SK-N-SH (cell line): ENCODE measurements around the gene BLID. TPM values are rescaled to one million over a fixed set of nuclear protein-coding genes. Genes with fewer than 3 reads are reported as not detected.
A peak's percentile ranks its signal among the peaks of the same experiment; 100 is the strongest.

Source experiments
- CTCF ChIA-PET: fragments of 300-600, 350-600 bp; formaldehyde crosslinking; extraction: SDS; loops from one replicate; lab custom pipeline; 2021; lab: Yijun Ruan, JAX
- POLR2A ChIA-PET: fragments of 350-600 bp; sonication (Branson Sonifier 250); formaldehyde crosslinking; extraction: SDS; loops from one replicate; lab custom pipeline; 2020; ENCODE audit warnings: antibody characterized with exemption, inconsistent platforms; lab: Yijun Ruan, JAX
- DNase-seq: peaks from one replicate; pipeline ENCODE4 v3.0.0; 2012
- H2AFZ ChIP-seq: fragments of 200-600 bp; sonication (generic); 2 replicates; pipeline ENCODE4 v1.8.1; 2016; ENCODE audit warnings: antibody characterized with exemption, mild to moderate bottlenecking, low read depth
- H3F3A ChIP-seq: fragments of 200-600 bp; sonication (generic); replicated peaks from 2 replicates; pipeline ENCODE3; 2016; ENCODE audit warnings: antibody characterized with exemption, mild to moderate bottlenecking; ENCODE audit not compliant: insufficient read depth
- H3K27ac ChIP-seq, 2 experiments: fragments of 200-500 bp in 1 of 2; fragments of 200-600 bp in 1 of 2; sonication (Bioruptor generic) in 1 of 2; sonication (generic), shearing (Covaris generic) in 1 of 2; 2 replicates each; pipeline versions ENCODE4 v1.5.1 to v1.6.1; 2014 to 2016; ENCODE audit warnings: low read depth in 2 of 2, inconsistent platforms in 1 of 2, low read length in 1 of 2, mild to moderate bottlenecking in 1 of 2, mixed read lengths in 1 of 2
- H3K27me3 ChIP-seq: fragments of 200-600 bp; sonication (generic), shearing (Covaris generic); 2 replicates; pipeline ENCODE4 v1.6.1; 2016; ENCODE audit warnings: mixed run types; ENCODE audit not compliant: insufficient read depth
- H3K36me3 ChIP-seq, 2 experiments: fragments of 200-500 bp in 1 of 2; fragments of 200-600 bp in 1 of 2; sonication (Bioruptor generic) in 1 of 2; sonication (generic) in 1 of 2; replicated peaks in 1 of 2; 2 replicates each; pipeline versions ENCODE3 to v1.5.1; 2014 to 2016; ENCODE audit warnings: low read length in 1 of 2, mild to moderate bottlenecking in 1 of 2; ENCODE audit not compliant: insufficient read depth in 2 of 2, control insufficient read depth in 1 of 2
- H3K4me1 ChIP-seq, 2 experiments: fragments of 200-500 bp in 1 of 2; fragments of 200-600 bp in 1 of 2; sonication (Bioruptor generic) in 1 of 2; sonication (generic), shearing (Covaris generic) in 1 of 2; 2 replicates each; pipeline versions ENCODE4 v1.5.1 to v1.6.1; 2014 to 2016; ENCODE audit warnings: low read depth in 1 of 2, low read length in 1 of 2, mixed run types in 1 of 2; ENCODE audit not compliant: insufficient read depth in 2 of 2, control insufficient read depth in 1 of 2
- H3K4me2 ChIP-seq: fragments of 200-600 bp; sonication (generic), shearing (Covaris generic); 2 replicates; pipeline ENCODE4 v1.6.1; 2017; ENCODE audit warnings: mixed run types
- H3K4me3 ChIP-seq, 2 experiments: fragments of 200-500 bp in 1 of 2; fragments of 200-600 bp in 1 of 2; sonication (Bioruptor generic) in 1 of 2; sonication (generic), shearing (Covaris generic) in 1 of 2; 2 replicates each; pipeline versions ENCODE4 v1.5.1 to v1.8.1; 2014 to 2016; ENCODE audit warnings: low read depth in 2 of 2, inconsistent platforms in 1 of 2, low read length in 1 of 2, mild to moderate bottlenecking in 1 of 2, mixed read lengths in 1 of 2, moderate library complexity in 1 of 2
- H3K79me2 ChIP-seq: fragments of 200-600 bp; sonication (generic); 2 replicates; pipeline ENCODE4 v1.8.1; 2017; ENCODE audit warnings: mild to moderate bottlenecking; ENCODE audit not compliant: insufficient read depth
- H3K9ac ChIP-seq: fragments of 200-600 bp; sonication (generic); 2 replicates; pipeline ENCODE4 v1.6.1; 2017; ENCODE audit warnings: mixed run types
- H3K9me2 ChIP-seq: fragments of 200-600 bp; sonication (generic); 2 replicates; pipeline ENCODE4 v1.6.1; 2017; ENCODE audit warnings: mixed run types
- H3K9me3 ChIP-seq: fragments of 200-600 bp; sonication (generic); 2 replicates; pipeline ENCODE4 v1.6.1; 2017; ENCODE audit warnings: mixed run types, mild to moderate bottlenecking, moderate library complexity
- H4K20me1 ChIP-seq: fragments of 200-600 bp; sonication (generic); 2 replicates; pipeline ENCODE4 v1.6.1; 2017; ENCODE audit warnings: mild to moderate bottlenecking, mixed run types; ENCODE audit not compliant: insufficient read depth
- EP300 ChIP-seq, 2 experiments: IDR thresholded peaks; 2 replicates each; pipeline versions ENCODE4 v1.4.0 to v1.6.1; 2012; ENCODE audit warnings: borderline replicate concordance in 1 of 2, low read depth in 1 of 2, low read length in 1 of 2
- JUND ChIP-seq: IDR thresholded peaks from 2 replicates; pipeline ENCODE4 v1.4.0; 2012
- MXI1 ChIP-seq: IDR thresholded peaks from 2 replicates; pipeline ENCODE4 v1.6.1; 2012; ENCODE audit warnings: mild to moderate bottlenecking, low read depth, low read length, improper control_type of control experiment
- NRF1 ChIP-seq: IDR thresholded peaks from 2 replicates; pipeline ENCODE4 v1.6.1; 2012; ENCODE audit warnings: low read depth, mild to moderate bottlenecking, low read length
- POLR2AphosphoS5 ChIP-seq: IDR thresholded peaks from 2 replicates; pipeline ENCODE4 v1.6.1; 2012; ENCODE audit warnings: low read depth, low read length
- SIN3A ChIP-seq: IDR thresholded peaks from 2 replicates; pipeline ENCODE4 v1.6.1; 2012; ENCODE audit warnings: low read depth, mild to moderate bottlenecking, low read length, moderate library complexity, borderline replicate concordance
- TAF1 ChIP-seq: IDR thresholded peaks from 2 replicates; pipeline ENCODE4 v1.6.1; 2012; ENCODE audit warnings: low read depth, mild to moderate bottlenecking, low read length, moderate library complexity, borderline replicate concordance
- YY1 ChIP-seq: IDR thresholded peaks from 2 replicates; pipeline ENCODE4 v1.4.0; 2012; ENCODE audit warnings: low read depth, mild to moderate bottlenecking
- WGBS: methylation state at CpG from one replicate; pipeline ENCODE4 v1.1.6; 2017; ENCODE audit warnings: low lambda C conversion rate; 5-methylcytosine and 5-hydroxymethylcytosine counted together
- polyA plus RNA-seq, 3 experiments: library from polyadenylated mRNA; depleted of rRNA; stranded (reverse); fragments of >200 nt; gene quantifications; 2 replicates each; pipeline ENCODE4 v1.2.3, GENCODE V29; 2012
- TF ChIP-seq, protein P1 (sequence below): IDR thresholded peaks from 2 replicates; pipeline ENCODE4 v1.6.1; 2012; ENCODE audit warnings: mild to moderate bottlenecking, low read depth, low read length, moderate library complexity
- TF ChIP-seq, protein P2 (sequence below): fragments of 150-350 bp; IDR thresholded peaks from 2 replicates; pipeline ENCODE4 v1.6.1; 2016; ENCODE audit warnings: mild to moderate bottlenecking, low read depth, low read length

The BLID gene
- polyA plus RNA-seq, 1 of the 3 experiments (the other 2 are of a cell fraction): not detected

DNA sequence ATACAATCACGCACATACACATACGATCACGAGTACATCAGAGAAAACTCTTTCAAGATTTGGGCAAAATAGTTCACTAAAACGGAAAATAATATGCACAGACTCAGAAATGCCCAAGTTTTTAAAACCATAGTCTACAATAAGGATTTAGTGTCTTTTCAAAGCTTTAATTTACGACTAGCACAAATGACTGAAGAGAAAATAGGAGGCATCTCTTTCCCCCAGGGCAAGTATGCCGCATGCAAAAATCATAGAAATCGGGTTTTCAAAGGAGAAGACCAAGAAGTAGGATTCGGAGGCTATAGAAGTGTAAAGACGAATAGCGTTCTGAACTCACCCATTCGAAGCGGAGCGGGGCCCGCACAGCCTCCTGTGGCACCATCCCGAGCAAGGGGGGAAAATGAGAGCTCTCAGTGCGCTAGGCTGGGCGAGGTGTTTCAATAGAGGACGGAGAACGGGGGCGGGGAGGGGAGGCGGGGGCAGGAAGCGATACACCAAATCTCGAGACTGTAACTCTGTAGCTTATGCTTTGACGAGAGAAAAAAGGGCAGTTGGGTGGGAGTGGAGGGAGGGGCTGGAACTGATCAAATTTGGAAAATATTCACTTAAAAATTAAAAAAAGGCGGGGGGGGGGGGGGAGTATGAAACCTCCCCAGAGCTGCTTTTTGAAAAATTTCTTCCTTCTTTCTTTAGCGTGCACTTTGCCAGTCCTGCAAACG lies 15.8 kb downstream of the BLID start:
- H3K36me3 ChIP-seq: peaks cover 4 to 56% of the 10 kb centered on the region in 2 experiments
- H3K79me2 ChIP-seq: peaks cover 99% of the 10 kb centered on the region
- no peaks in the 10 kb centered on the region for H3K9me2 ChIP-seq
- H2AFZ ChIP-seq: no peak overlapping the region
- H3K9ac ChIP-seq: peak overlapping the region; percentile 92
- H4K20me1 ChIP-seq: peaks cover 35% of the 10 kb centered on the region
- H3K9me3 ChIP-seq: no peaks in the 10 kb centered on the region
- ChIA-PET POLR2A (interaction anchor here (0.8 to 2.6 kb wide), 4 partner anchors 115 to 427 kb away, joined by 3 to 8 read pairs (median 6); no protein-coding TSS in a partner anchor), CTCF (interaction anchor here (0.6 to 9.1 kb wide), 26 partner anchors 8 to 671 kb away, joined by 3 to 134 read pairs (median 5); partner anchors contain the start of gene BLID)
- H3K4me3 ChIP-seq: peak overlapping the region; percentile 77 to 80
- H3K4me2 ChIP-seq: peak overlapping the region; percentile 89
- TF ChIP-seq TAF1 (peak; percentile 83), MXI1 (no peak), JUND (0 out of 2 replicates have a peak, but pooled peaks have one; percentile 3), YY1 (no peak), NRF1 (no peak), EP300 (IDR thresholded peaks at IDR 0.05; ENCODE audit: borderline replicate concordance in 1 of 2, low read depth in 1 of 2, low read length in 1 of 2) (0 out of 4 replicates have a peak, but pooled peaks of 1 of the 2 experiments have one; percentile 7), POLR2AphosphoS5 (peak; percentile 82; the same call in 1 of the 2 replicates)
- TF ChIP-seq, protein P1, sequence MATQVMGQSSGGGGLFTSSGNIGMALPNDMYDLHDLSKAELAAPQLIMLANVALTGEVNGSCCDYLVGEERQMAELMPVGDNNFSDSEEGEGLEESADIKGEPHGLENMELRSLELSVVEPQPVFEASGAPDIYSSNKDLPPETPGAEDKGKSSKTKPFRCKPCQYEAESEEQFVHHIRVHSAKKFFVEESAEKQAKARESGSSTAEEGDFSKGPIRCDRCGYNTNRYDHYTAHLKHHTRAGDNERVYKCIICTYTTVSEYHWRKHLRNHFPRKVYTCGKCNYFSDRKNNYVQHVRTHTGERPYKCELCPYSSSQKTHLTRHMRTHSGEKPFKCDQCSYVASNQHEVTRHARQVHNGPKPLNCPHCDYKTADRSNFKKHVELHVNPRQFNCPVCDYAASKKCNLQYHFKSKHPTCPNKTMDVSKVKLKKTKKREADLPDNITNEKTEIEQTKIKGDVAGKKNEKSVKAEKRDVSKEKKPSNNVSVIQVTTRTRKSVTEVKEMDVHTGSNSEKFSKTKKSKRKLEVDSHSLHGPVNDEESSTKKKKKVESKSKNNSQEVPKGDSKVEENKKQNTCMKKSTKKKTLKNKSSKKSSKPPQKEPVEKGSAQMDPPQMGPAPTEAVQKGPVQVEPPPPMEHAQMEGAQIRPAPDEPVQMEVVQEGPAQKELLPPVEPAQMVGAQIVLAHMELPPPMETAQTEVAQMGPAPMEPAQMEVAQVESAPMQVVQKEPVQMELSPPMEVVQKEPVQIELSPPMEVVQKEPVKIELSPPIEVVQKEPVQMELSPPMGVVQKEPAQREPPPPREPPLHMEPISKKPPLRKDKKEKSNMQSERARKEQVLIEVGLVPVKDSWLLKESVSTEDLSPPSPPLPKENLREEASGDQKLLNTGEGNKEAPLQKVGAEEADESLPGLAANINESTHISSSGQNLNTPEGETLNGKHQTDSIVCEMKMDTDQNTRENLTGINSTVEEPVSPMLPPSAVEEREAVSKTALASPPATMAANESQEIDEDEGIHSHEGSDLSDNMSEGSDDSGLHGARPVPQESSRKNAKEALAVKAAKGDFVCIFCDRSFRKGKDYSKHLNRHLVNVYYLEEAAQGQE: 0 out of 2 replicates have a peak, but pooled peaks have one; percentile 34
- peaks cover 7 to 27% of the 10 kb centered on the region in 2 experiments for H3K4me1 ChIP-seq
- WGBS: 17% methylated on average over 27 of the region's 27 CpGs
- H3K27me3 ChIP-seq: no peaks in the 10 kb centered on the region
- H3F3A ChIP-seq: peaks cover 97% of the 10 kb centered on the region
- DNase-seq: peak; percentile 36
- H3K27ac ChIP-seq: peak overlapping the region; percentile 94 to 98

DNA sequence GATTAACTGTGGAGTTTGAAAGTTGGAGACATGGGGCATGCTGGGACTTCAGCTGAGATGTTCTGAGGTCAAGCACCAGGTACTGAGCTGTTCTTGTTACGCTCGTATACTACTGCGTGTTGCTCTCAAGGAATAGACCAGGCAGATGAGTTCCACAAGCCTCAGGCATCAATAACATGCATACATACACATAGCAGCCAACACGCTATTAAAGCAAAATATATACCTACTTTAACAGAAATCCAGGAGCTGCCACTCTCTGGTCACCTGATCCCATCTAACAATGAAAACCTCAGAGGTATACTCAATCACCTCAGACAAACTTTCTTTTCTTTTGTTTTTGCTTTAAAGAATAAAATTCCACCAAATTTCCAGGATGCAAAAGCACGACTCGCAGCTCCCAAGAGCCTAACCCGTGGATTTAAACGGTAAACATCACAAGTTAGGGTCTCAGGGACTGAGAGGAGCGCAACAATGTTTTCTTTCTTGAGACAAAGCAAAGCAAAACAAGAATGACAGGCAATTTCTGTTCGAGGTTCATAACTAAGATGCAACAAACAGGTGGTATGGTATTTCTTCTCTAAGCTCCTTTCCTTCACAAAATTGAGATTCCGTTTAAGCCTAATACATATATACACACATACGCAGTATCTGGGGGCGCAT lies 16.5 kb downstream of the BLID start:
- Histone ChIP-seq H3K27me3 (no peaks in the 10 kb centered on the region), H3K9me3 (no peaks in the 10 kb centered on the region), H3K79me2 (peaks cover 99% of the 10 kb centered on the region), H3K4me2 (peak overlapping the region; percentile 89), H2AFZ (no peak overlapping the region), H3F3A (peaks cover 97% of the 10 kb centered on the region), H3K4me3 (peak overlapping the region; percentile 77 to 80)
- DNase-seq: no peak
- TF ChIP-seq SIN3A: 0 out of 2 replicates have a peak, but pooled peaks have one; percentile 58
- TF ChIP-seq TAF1: peak; percentile 42; the same call in 1 of the 2 replicates
- TF ChIP-seq POLR2AphosphoS5: peak; percentile 44
- TF ChIP-seq, protein P2, sequence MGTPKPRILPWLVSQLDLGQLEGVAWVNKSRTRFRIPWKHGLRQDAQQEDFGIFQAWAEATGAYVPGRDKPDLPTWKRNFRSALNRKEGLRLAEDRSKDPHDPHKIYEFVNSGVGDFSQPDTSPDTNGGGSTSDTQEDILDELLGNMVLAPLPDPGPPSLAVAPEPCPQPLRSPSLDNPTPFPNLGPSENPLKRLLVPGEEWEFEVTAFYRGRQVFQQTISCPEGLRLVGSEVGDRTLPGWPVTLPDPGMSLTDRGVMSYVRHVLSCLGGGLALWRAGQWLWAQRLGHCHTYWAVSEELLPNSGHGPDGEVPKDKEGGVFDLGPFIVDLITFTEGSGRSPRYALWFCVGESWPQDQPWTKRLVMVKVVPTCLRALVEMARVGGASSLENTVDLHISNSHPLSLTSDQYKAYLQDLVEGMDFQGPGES: no peak
- TF ChIP-seq, all 33 proteins: peak for 3
- Histone ChIP-seq H3K4me1 (peaks cover 7 to 22% of the 10 kb centered on the region in 2 experiments), H3K9me2 (no peaks in the 10 kb centered on the region), H3K9ac (peak overlapping the region; percentile 92), H3K36me3 (peaks cover 10 to 63% of the 10 kb centered on the region in 2 experiments), H4K20me1 (peaks cover 35% of the 10 kb centered on the region), H3K27ac (peak overlapping the region; percentile 94 to 98)
- 11% methylated on average over 13 of the region's 13 CpGs for WGBS
- POLR2A ChIA-PET: interaction anchor here (0.9 to 2.6 kb wide), 4 partner anchors 116 to 445 kb away, joined by 4 to 8 read pairs (median 6); no protein-coding TSS in a partner anchor
- CTCF ChIA-PET: interaction anchor here (0.6 to 9.1 kb wide), 13 partner anchors 9 to 534 kb away, joined by 3 to 134 read pairs (median 7); no protein-coding TSS in a partner anchor
